LoVo (cell line): ENCODE measurements around the gene KCND2.

ENCODE experiments used
- DNase-seq: peaks from one replicate; pipeline ENCODE4 v3.0.0-alpha.2; 2016; ENCODE audit warnings: low spot score

The KCND2 gene

GRCh38 chr7:120703585-120704240 lies 430.7 kb downstream of the KCND2 start:
- no peak for DNase-seq

GRCh38 chr7:120709252-120709971 lies 436.4 kb downstream of the KCND2 start:
- DNase-seq, result no peak

GRCh38 chr7:120709972-120710320 lies 437.0 kb downstream of the KCND2 start:
- DNase-seq, result no peak

GRCh38 chr7:120714945-120715344 lies 442.0 kb downstream of the KCND2 start:
- no peak for DNase-seq

- no peak for DNase-seq
Observed at GRCh38 chr7:120716307-120716706, 443.3 kb downstream of the KCND2 start.

GRCh38 chr7:120717166-120717565 lies 444.2 kb downstream of the KCND2 start:
- DNase-seq, result no peak

GRCh38 chr7:120718361-120718760 lies 445.4 kb downstream of the KCND2 start:
- no peak for DNase-seq

- no peak for DNase-seq
Observed at GRCh38 chr7:120720317-120720716, 447.3 kb downstream of the KCND2 start.

- no peak for DNase-seq
Observed at GRCh38 chr7:120723465-120724385, 450.8 kb downstream of the KCND2 start.

- no peak for DNase-seq
Observed at GRCh38 chr7:120724448-120724847, 451.5 kb downstream of the KCND2 start.

- DNase-seq, result no peak
Observed at GRCh38 chr7:120724955-120725354, 452.0 kb downstream of the KCND2 start.

GRCh38 chr7:120725376-120726039 lies 452.5 kb downstream of the KCND2 start:
- DNase-seq, result peak; percentile 63

- no peak for DNase-seq
Observed at GRCh38 chr7:120729245-120729644, 456.3 kb downstream of the KCND2 start.

GRCh38 chr7:120731271-120731670 lies 458.3 kb downstream of the KCND2 start:
- DNase-seq, result no peak

- no peak for DNase-seq
Observed at GRCh38 chr7:120732256-120732655, 459.3 kb downstream of the KCND2 start.

- no peak for DNase-seq
Observed at GRCh38 chr7:120733143-120733542, 460.2 kb downstream of the KCND2 start.

GRCh38 chr7:120733835-120734234 lies 460.9 kb downstream of the KCND2 start:
- no peak for DNase-seq

GRCh38 chr7:120735791-120736190 lies 462.8 kb downstream of the KCND2 start:
- DNase-seq, result no peak

- DNase-seq, result no peak
Observed at GRCh38 chr7:120738816-120739215, 465.8 kb downstream of the KCND2 start.

- DNase-seq, result no peak
Observed at GRCh38 chr7:120740348-120740747, 467.4 kb downstream of the KCND2 start.

GRCh38 chr7:120741371-120742042 lies 468.5 kb downstream of the KCND2 start:
- no peak for DNase-seq

- no peak for DNase-seq
Observed at GRCh38 chr7:120742372-120742771, 469.4 kb downstream of the KCND2 start.
